GM19099 (cell line): Measurements from ENCODE around the gene MINDY4B.

Experiments used
- POLR2A ChIP-seq: IDR thresholded peaks from 3 replicates; pipeline ENCODE4 v1.6.1; 2011; ENCODE audit warnings: low read depth; ENCODE audit not compliant: insufficient read length; ENCODE audit errors: extremely low read depth

MINDY4B gene

DNA sequence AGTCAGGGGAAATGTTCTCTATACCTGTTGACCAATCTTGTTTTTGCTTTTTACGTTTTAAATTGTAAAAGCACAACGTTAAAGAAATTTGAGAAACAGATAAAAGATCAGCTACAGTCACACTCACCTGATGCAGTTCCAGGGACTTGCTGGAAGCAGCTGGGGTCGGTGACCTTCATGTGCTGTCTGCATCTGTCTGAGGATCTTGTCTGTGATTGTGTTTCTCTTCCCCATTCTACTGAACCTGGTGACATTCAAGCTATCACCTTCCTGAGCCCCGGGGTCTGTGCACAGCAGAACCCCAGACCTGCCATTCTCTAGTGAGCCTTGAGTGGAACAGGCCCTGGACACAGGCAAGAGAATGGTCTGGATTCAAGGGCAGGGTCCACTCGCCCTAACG lies 75.8 kb downstream of the MINDY4B start:
- TF ChIP-seq POLR2A, result no peak

DNA sequence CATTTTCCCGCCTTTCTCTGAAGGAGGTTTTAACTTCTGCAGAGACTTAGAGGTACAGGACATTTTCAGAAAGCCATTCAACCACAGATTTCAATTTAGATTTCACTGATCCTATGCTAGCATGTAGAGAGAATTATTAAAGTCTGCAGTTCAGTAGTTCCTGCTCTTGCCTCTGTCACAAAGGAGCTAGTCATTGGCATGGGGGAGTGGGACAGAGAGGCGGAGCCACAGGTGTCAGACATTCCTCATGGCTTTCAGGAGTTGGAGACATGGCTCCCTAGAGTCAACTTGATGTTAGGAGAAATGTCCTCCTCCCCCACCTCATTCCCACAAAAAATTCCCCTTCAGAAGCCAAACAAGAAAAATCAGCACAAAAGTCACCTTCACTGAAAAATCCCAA lies 76.2 kb downstream of the MINDY4B start:
- no peak for TF ChIP-seq POLR2A

DNA sequence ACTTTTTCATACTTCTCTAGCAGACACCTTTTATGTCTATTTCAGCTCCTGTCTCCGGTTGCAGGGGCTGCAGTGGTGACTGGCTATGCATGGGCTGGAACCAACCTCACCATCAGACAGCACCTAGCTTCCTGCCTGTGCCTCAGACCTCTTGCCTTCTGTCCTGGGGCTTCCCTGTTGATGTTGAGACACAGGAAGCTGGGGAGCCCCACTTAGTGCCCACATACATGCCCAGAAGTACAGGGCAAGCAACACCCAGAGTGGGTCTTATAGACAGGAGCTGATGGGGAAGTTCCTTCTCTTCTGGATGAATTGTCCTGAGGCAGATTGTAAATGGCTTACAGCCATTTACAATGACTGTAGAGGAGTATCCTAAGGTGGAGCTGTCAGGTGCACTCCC lies 77.0 kb downstream of the MINDY4B start:
- TF ChIP-seq POLR2A, result no peak

DNA sequence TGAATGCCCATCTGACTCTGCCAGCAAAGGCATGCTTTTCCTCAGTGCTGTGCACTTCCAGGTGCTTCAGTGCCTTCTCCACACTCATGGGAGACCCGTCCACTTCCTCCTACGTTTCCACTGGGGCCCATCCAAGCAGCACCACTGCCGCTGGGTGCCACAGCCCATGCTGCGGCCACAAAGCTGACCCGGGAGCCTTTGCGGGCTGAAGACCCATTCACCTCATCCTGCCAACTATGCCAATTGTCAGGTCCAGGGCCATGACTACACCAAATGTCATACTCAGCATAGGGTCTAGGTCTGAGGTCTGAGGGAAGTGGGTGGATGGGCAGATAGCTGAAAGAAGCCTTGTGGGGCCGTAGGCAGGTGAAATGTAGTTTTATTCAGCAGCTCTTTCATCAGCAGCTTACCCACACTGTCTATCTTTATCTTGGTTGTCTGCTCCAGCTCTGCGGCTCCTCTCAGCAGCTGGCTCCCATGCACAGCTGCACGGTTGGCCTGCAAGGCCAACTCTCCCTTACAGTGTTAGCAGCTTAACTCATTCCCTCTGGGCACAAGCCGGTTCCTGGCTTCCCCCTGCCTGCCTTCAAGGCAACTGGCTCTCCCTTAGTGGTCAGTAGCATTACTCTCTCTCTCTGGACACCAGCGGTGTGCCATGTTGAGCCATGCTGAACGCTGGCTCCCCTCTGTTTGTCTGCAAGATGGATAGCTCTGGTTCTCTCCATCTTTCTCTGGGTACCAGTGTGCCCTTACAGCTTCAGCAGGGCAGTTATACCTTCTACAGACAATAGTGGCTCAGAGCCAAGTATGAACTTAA lies 78.6 kb downstream of the MINDY4B start:
- no peak for TF ChIP-seq POLR2A

DNA sequence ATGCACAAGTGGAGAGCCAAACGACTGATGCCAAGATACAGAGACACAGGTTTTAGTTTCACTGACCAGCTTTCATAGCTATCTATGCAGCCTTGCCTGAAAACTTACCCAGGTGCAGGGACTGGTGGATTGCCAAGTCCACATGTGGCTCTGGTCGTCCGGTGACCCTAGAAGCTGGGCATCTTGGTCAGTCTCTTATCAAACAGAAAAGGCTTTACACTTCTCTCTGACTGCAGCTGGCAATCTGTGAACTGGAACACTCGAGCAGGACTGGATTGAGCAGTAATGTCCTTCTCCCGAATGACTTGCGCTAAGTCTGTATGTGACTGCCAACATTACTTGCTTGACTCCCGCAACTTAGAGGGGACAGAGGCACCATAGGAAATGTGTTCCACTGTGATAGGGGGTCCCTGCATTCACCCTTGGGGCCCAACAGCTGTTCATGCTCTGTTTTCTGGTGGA lies 79.3 kb downstream of the MINDY4B start:
- no peak for TF ChIP-seq POLR2A

DNA sequence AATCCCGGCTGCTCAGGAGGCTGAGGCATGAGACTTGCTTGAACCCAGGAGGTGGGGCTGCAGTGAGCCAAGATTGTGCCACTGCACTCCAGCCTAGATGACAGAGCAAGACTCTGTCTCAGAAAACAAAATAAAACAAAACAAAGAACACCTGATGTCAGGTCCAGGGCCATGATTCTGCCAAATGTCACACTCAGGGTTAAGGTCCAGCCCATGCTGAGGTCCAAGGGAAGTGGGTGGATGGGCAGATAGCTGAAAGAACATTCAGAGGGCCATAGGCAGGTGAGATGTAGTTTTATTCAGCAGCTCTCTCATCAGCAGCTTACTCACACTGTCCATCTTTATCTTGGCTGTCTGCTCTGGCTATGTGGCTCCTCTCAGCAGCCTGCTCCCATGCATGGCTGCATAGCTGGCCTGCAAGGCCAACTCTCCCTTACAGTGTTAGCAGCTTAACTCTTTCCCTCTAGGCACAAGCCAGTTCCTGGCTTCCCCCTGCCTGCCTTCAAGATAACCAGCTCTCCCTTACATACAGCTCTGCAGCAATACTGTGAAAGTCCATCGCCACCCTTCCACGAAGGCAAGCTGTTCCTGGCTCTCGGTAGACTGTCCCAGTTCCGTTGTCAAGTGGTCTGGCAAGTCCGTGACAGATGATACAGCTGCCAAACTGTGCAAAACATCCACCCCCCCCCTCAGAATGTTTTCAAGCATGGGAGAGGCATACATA lies 79.9 kb downstream of the MINDY4B start:
- TF ChIP-seq POLR2A, result no peak

DNA sequence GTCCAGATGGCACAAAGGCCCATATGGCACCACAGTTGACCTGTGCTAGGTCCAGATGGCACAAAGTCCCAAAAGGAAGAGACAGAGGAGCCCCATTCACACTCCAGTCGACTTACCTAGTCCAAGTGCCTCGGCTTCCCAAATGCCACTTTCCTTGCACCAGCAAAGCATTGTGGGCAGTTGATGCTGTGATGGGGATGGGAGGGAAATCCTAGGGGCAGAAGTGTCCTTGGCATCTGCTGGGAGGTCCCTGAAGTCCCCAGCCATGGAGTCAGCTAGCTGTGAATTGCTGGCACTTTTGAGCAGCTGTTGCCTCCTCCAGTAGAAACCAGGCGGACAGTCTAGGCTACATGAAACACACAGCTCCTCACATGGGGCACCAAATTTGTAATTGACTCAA lies 82.0 kb downstream of the MINDY4B start:
- no peak for TF ChIP-seq POLR2A

DNA sequence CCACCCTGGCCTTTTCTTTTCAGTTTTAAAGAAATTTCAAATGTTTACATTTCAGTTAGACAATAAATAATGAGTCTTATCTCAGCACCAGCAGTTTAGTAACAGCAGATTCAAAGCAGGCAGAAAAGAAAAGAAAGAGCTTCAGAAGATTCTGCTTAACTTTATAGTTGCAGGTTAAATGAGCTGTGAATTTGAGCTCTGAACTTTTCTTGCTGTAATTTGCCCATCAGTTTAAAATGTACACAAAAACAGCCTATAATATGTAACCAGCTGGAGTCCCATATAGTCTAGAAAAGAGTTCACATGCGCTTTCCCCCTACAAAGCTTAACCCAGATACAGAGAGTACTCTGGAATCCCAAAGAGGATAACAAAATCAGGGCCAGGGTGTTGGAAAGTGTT lies 82.6 kb downstream of the MINDY4B start:
- no peak for TF ChIP-seq POLR2A
